Renal cortical epithelial cell (primary cell): ENCODE results near the gene SLC22A1. TPM values are rescaled to one million over a fixed set of nuclear protein-coding genes. Genes with fewer than 3 reads are reported as not detected.
A peak's percentile ranks its signal among the peaks of the same experiment; 100 is the strongest.

Source experiments
- DNase-seq: peaks from one replicate; pipeline ENCODE4 v3.0.0-alpha.2; 2011; ENCODE audit warnings: low read depth
- total RNA-seq: library from RNA; depleted of rRNA; stranded (reverse); fragments of >200 nt; gene quantifications from 2 replicates; pipeline ENCODE4 v1.2.3, GENCODE V29; 2014

Gene SLC22A1
- total RNA-seq, 1 donor from 2014 or later: 0.50 TPM

- DNase-seq: no peak
Measured at GRCh38 chr6:160170018-160170680, 48.5 kb downstream of the SLC22A1 start.

GRCh38 chr6:160172704-160173103 lies 51.1 kb downstream of the SLC22A1 start:
- DNase-seq: no peak

- DNase-seq: no peak
Measured at GRCh38 chr6:160173806-160174527, 52.4 kb downstream of the SLC22A1 start.

- peak; percentile 28 for DNase-seq
Measured at GRCh38 chr6:160174681-160175080, 53.1 kb downstream of the SLC22A1 start.

- no peak for DNase-seq
Measured at GRCh38 chr6:160177220-160177619, 55.6 kb downstream of the SLC22A1 start.

- peak; percentile 62 for DNase-seq
Measured at GRCh38 chr6:160178271-160178670, 56.7 kb downstream of the SLC22A1 start.

- no peak for DNase-seq
Measured at GRCh38 chr6:160180706-160181105, 59.1 kb downstream of the SLC22A1 start.

GRCh38 chr6:160188773-160189172 lies 67.2 kb downstream of the SLC22A1 start:
- peak; percentile 51 for DNase-seq

- DNase-seq: no peak
Measured at GRCh38 chr6:160190081-160190480, 68.5 kb downstream of the SLC22A1 start.

GRCh38 chr6:160190973-160191372 lies 69.4 kb downstream of the SLC22A1 start:
- DNase-seq: no peak

- DNase-seq: no peak
Measured at GRCh38 chr6:160192840-160193239, 71.2 kb downstream of the SLC22A1 start.

GRCh38 chr6:160194808-160195207 lies 73.2 kb downstream of the SLC22A1 start:
- no peak for DNase-seq

GRCh38 chr6:160197662-160198061 lies 76.0 kb downstream of the SLC22A1 start:
- DNase-seq: no peak

GRCh38 chr6:160198606-160199211 lies 77.1 kb downstream of the SLC22A1 start:
- DNase-seq: peak; percentile 94

- no peak for DNase-seq
Measured at GRCh38 chr6:160201061-160201460, 79.4 kb downstream of the SLC22A1 start.

- peak; percentile 91 for DNase-seq
Measured at GRCh38 chr6:160202411-160202810, 80.8 kb downstream of the SLC22A1 start.

- peak; percentile 34 for DNase-seq
Measured at GRCh38 chr6:160203076-160203475, 81.5 kb downstream of the SLC22A1 start.

- no peak for DNase-seq
Measured at GRCh38 chr6:160203522-160203921, 81.9 kb downstream of the SLC22A1 start.

- no peak for DNase-seq
Measured at GRCh38 chr6:160203953-160204352, 82.3 kb downstream of the SLC22A1 start.

GRCh38 chr6:160204710-160205109 lies 83.1 kb downstream of the SLC22A1 start:
- no peak for DNase-seq

- no peak for DNase-seq
Measured at GRCh38 chr6:160207618-160208017, 86.0 kb downstream of the SLC22A1 start.
